ENCODE measurements around the gene DGLUCY.

The DGLUCY gene

DNA sequence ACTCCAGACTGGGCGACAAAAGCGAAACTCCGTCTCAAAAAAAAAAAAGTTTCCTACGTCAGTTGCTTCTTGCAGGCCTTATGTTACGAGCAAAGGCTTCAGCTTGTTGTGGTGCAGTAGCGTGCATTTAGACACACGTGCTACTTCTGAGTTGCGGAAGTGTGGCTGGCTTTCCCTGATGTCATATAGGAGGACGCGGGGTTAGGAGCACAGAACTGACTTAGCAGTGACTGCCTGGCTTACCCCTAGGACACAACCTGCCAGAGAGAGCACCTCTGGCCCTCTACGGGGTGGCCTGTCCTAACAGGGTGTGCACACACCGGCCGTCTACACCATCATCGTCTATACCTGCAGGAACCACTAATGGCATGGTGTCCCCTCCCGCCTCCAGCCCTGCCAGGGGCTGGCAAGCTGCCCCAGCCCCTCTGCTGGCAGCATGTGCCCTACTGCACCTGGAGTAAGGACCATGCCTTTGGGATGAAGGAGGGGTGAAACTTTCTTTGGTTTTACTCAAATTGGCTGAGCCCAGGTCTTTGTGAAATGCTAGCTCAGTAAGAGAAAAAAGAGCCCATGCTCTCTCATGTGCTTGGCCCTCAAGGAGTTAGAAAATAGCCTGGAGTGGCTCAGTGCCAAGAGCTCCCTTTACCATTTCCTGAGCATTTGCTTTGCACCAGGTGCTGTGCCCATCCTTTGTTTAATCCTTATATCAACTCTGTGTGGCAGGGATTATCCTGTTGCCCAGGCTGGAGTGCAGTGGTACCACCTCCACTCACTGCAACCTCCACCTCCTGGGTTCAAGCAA is 132.4 kb downstream of the DGLUCY start:
- no peak for DNase-seq
- Histone ChIP-seq H2BK120ac (ENCODE audit: low read depth, low read length) (no peak overlapping the region), H3K4me3 (ENCODE audit: insufficient read depth in 1 of 2, low read depth in 1 of 2, low read length in 2 of 2) (no peak overlapping the region), H3K9me3 (ENCODE audit: control insufficient read depth, low read length) (no peaks in the 10 kb centered on the region), H2BK12ac (ENCODE audit: low read length in 2 of 2) (peak overlapping the region in 1 of 2 experiments; percentile 19), H3K79me1 (replicated peaks; ENCODE audit: low read length, poor library complexity, severe bottlenecking) (no peaks in the 10 kb centered on the region), H3K18ac (ENCODE audit: low read depth in 1 of 2, low read length in 2 of 2) (no peak overlapping the region), H3K4me2 (ENCODE audit: low read length, poor library complexity, severe bottlenecking) (no peak overlapping the region), H3K36me3 (ENCODE audit: control insufficient read depth in 1 of 2, insufficient read depth in 2 of 2, low read depth in 1 of 2, low read length in 2 of 2) (no peaks in the 10 kb centered on the region), H3K23ac (ENCODE audit: low read length in 2 of 2) (no peak overlapping the region), H3K14ac (ENCODE audit: low read length in 2 of 2) (no peak overlapping the region), H3K4ac (ENCODE audit: low read depth in 1 of 2, low read length in 2 of 2) (no peak overlapping the region), H3K9ac (ENCODE audit: low read length) (no peak overlapping the region), H2BK5ac (ENCODE audit: low read depth, low read length, poor library complexity, severe bottlenecking) (no peak overlapping the region), H4K8ac (ENCODE audit: low read length) (no peak overlapping the region), H3K27me3 (ENCODE audit: control insufficient read depth in 1 of 2, insufficient read depth in 1 of 2, low read length in 2 of 2) (no peaks in the 10 kb centered on the region), H3K4me1 (ENCODE audit: control insufficient read depth, insufficient read depth, low read depth, low read length) (peaks cover 48% of the 10 kb centered on the region), H3K27ac (ENCODE audit: low read length, poor library complexity, severe bottlenecking) (no peak overlapping the region), H2AFZ (ENCODE audit: low read depth, low read length) (no peak overlapping the region), H4K91ac (ENCODE audit: low read length) (no peak overlapping the region), H2BK15ac (ENCODE audit: low read depth, poor library complexity, severe bottlenecking) (no peak overlapping the region), H2AK5ac (ENCODE audit: low read length, severe bottlenecking) (peak overlapping the region; percentile 66)
- WGBS = 96% methylated on average over 15 of the region's 15 CpGs

DNA sequence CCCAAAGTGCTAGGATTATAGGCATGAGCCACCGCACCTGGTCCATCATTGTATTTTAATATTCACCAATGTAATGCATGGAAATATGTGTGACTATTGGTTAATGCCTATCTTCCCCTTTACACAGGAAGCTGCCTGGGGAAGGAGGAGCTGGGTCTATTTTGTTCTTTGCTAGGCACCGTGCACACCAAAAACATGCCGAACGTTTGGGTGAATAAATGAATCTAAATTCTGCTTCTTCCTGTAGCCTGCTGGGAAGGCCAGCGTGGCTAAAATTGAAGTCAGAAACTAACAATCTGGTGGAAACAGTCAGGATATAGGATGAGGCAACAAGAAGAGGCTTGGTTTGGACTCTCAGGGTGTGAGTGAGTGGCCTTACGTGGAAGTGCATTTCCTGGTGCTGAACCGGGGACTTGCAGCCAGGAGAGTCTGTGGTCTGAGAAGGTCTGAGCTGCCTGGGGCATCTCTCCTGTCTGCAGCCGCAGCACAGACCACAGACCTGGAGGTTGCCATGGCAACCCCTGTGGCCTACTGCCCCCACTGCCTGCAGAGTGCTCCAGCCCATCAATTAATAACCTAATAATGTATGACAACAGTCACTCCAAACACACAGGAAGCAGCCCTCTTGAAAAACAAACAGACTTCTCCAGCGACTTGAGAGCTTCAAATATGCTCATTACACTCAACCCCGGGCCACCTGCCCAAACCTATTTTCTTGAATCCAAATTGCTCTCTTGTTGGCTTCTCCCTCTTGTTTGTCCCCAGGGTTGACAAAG is 136.2 kb downstream of the DGLUCY start:
- 39% methylated on average over 9 of the region's 10 CpGs for WGBS
- Histone ChIP-seq H3K4me3 (ENCODE audit: insufficient read depth in 1 of 2, low read depth in 1 of 2, low read length in 2 of 2) (no peak overlapping the region), H3K27me3 (ENCODE audit: control insufficient read depth in 1 of 2, insufficient read depth in 1 of 2, low read length in 2 of 2) (no peaks in the 10 kb centered on the region), H3K4me2 (ENCODE audit: low read length, poor library complexity, severe bottlenecking) (peak overlapping the region; percentile 47), H3K4me1 (ENCODE audit: control insufficient read depth, insufficient read depth, low read depth, low read length) (peaks cover 43% of the 10 kb centered on the region), H2BK15ac (ENCODE audit: low read depth, poor library complexity, severe bottlenecking) (no peak overlapping the region), H2AK5ac (ENCODE audit: low read length, severe bottlenecking) (no peak overlapping the region), H4K91ac (ENCODE audit: low read length) (no peak overlapping the region), H3K27ac (ENCODE audit: low read length, poor library complexity, severe bottlenecking) (peak overlapping the region; percentile 83), H3K36me3 (ENCODE audit: control insufficient read depth in 1 of 2, insufficient read depth in 2 of 2, low read depth in 1 of 2, low read length in 2 of 2) (no peaks in the 10 kb centered on the region), H3K18ac (ENCODE audit: low read depth in 1 of 2, low read length in 2 of 2) (no peak overlapping the region), H2BK120ac (ENCODE audit: low read depth, low read length) (no peak overlapping the region), H3K79me1 (replicated peaks; ENCODE audit: low read length, poor library complexity, severe bottlenecking) (no peaks in the 10 kb centered on the region), H3K9ac (ENCODE audit: low read length) (no peak overlapping the region), H3K9me3 (ENCODE audit: control insufficient read depth, low read length) (no peaks in the 10 kb centered on the region), H3K4ac (ENCODE audit: low read depth in 1 of 2, low read length in 2 of 2) (no peak overlapping the region), H2BK12ac (ENCODE audit: low read length in 2 of 2) (no peak overlapping the region), H3K23ac (ENCODE audit: low read length in 2 of 2) (no peak overlapping the region), H4K8ac (ENCODE audit: low read length) (peak overlapping the region; percentile 49), H2AFZ (ENCODE audit: low read depth, low read length) (no peak overlapping the region), H3K14ac (ENCODE audit: low read length in 2 of 2) (no peak overlapping the region), H2BK5ac (ENCODE audit: low read depth, low read length, poor library complexity, severe bottlenecking) (no peak overlapping the region)
- DNase-seq = peak; percentile 67

DNA sequence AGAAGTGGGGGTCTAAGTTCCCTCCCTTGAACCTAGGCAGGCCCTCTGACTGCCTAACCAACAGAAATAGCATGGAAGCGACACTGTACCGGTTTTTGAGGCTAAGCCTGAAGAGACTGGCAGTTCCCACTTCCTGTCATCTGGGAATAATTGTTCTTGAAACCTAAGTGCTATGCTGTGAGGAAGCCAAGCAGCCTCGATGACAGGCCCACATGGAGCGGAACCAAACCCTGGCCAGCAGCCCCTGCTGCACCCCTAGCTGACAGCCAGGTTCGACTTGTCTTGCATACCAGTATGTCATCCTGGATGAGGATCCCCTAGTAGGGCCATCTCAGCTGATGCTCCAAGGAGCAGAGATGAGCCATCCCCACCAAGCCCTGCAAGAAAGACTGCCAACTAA is 137.0 kb downstream of the DGLUCY start:
- 46% methylated on average over 5 of the region's 5 CpGs for WGBS
- no peak overlapping the region for H2BK5ac ChIP-seq (ENCODE audit: low read depth, low read length, poor library complexity, severe bottlenecking)
- H2BK120ac ChIP-seq (ENCODE audit: low read depth, low read length) = no peak overlapping the region
- H3K14ac ChIP-seq (ENCODE audit: low read length in 2 of 2) = no peak overlapping the region
- H3K23ac ChIP-seq (ENCODE audit: low read length in 2 of 2) = no peak overlapping the region
- no peak overlapping the region for H3K4ac ChIP-seq (ENCODE audit: low read depth in 1 of 2, low read length in 2 of 2)
- H3K9me3 ChIP-seq (ENCODE audit: control insufficient read depth, low read length) = no peaks in the 10 kb centered on the region
- H3K4me1 ChIP-seq (ENCODE audit: control insufficient read depth, insufficient read depth, low read depth, low read length) = peaks cover 39% of the 10 kb centered on the region
- no peak overlapping the region for H3K27ac ChIP-seq (ENCODE audit: low read length, poor library complexity, severe bottlenecking)
- H3K18ac ChIP-seq (ENCODE audit: low read depth in 1 of 2, low read length in 2 of 2) = no peak overlapping the region
- H2AFZ ChIP-seq (ENCODE audit: low read depth, low read length) = no peak overlapping the region
- H3K9ac ChIP-seq (ENCODE audit: low read length) = no peak overlapping the region
- no peak overlapping the region for H2BK15ac ChIP-seq (ENCODE audit: low read depth, poor library complexity, severe bottlenecking)
- no peaks in the 10 kb centered on the region for H3K36me3 ChIP-seq (ENCODE audit: control insufficient read depth in 1 of 2, insufficient read depth in 2 of 2, low read depth in 1 of 2, low read length in 2 of 2)
- no peak overlapping the region for H4K8ac ChIP-seq (ENCODE audit: low read length)
- no peaks in the 10 kb centered on the region for H3K79me1 ChIP-seq (replicated peaks; ENCODE audit: low read length, poor library complexity, severe bottlenecking)
- DNase-seq = no peak
- no peak overlapping the region for H4K91ac ChIP-seq (ENCODE audit: low read length)
- H3K27me3 ChIP-seq (ENCODE audit: control insufficient read depth in 1 of 2, insufficient read depth in 1 of 2, low read length in 2 of 2) = no peaks in the 10 kb centered on the region
- H3K4me2 ChIP-seq (ENCODE audit: low read length, poor library complexity, severe bottlenecking) = no peak overlapping the region
- H2AK5ac ChIP-seq (ENCODE audit: low read length, severe bottlenecking) = peak overlapping the region; percentile 74
- no peak overlapping the region for H2BK12ac ChIP-seq (ENCODE audit: low read length in 2 of 2)
- no peak overlapping the region for H3K4me3 ChIP-seq (ENCODE audit: insufficient read depth in 1 of 2, low read depth in 1 of 2, low read length in 2 of 2)

All from mesenchymal stem cell (in vitro differentiated cells and primary cell).